ENCODE results near the gene DNAH6.
A peak's percentile ranks its signal among the peaks of the same experiment; 100 is the strongest.

Gene DNAH6

GRCh38 chr2:84846041-84846663 lies 329.9 kb downstream of the DNAH6 start:
- H3K36me3 ChIP-seq (ENCODE audit: insufficient read depth, low read length): no peaks in the 10 kb centered on the region
- H3K4me3 ChIP-seq (ENCODE audit: low read depth in 1 of 2, low read length in 2 of 2): no peak overlapping the region
- peak overlapping the region; percentile 11; the same call in 1 of the 2 replicates for H3K4me2 ChIP-seq (ENCODE audit: insufficient read depth, low read length)
- no peaks in the 10 kb centered on the region for H4K20me1 ChIP-seq (ENCODE audit: insufficient read depth, low read length)
- no peaks in the 10 kb centered on the region for H3K79me2 ChIP-seq (ENCODE audit: insufficient read depth, low read length)
- ATAC-seq (ENCODE audit: insufficient read depth, low read depth) (peak; percentile 93), DNase-seq (peak; percentile 55)
- H3K9me3 ChIP-seq (ENCODE audit: insufficient read depth, low read length, severe bottlenecking): no peaks in the 10 kb centered on the region
- H3K27ac ChIP-seq (ENCODE audit: low read length): no peak overlapping the region
- H3K27me3 ChIP-seq (ENCODE audit: insufficient read depth, low read length, poor library complexity): no peaks in the 10 kb centered on the region
- no peak overlapping the region for H3K9ac ChIP-seq (ENCODE audit: low read depth, low read length)
- no peak overlapping the region for H2AFZ ChIP-seq (ENCODE audit: low read depth, low read length)
- TF ChIP-seq CTCF (IDR thresholded peaks at IDR 0.05; ENCODE audit: borderline replicate concordance, extremely low read depth, low read length, poor library complexity, severe bottlenecking): no peak
- TF ChIP-seq EZH2 (IDR thresholded peaks at IDR 0.05; ENCODE audit: borderline replicate concordance, low read depth, low read length, severe bottlenecking): no peak
- peaks cover 17% of the 10 kb centered on the region for H3K4me1 ChIP-seq (ENCODE audit: insufficient read depth, low read length)

GRCh38 chr2:84846741-84847142 lies 330.4 kb downstream of the DNAH6 start:
- TF ChIP-seq EZH2 (IDR thresholded peaks at IDR 0.05; ENCODE audit: borderline replicate concordance, low read depth, low read length, severe bottlenecking): no peak
- TF ChIP-seq CTCF (IDR thresholded peaks at IDR 0.05; ENCODE audit: borderline replicate concordance, extremely low read depth, low read length, poor library complexity, severe bottlenecking): no peak
- Histone ChIP-seq H2AFZ (ENCODE audit: low read depth, low read length) (no peak overlapping the region), H3K27me3 (ENCODE audit: insufficient read depth, low read length, poor library complexity) (no peaks in the 10 kb centered on the region), H3K9me3 (ENCODE audit: insufficient read depth, low read length, severe bottlenecking) (no peaks in the 10 kb centered on the region), H3K4me3 (ENCODE audit: low read depth in 1 of 2, low read length in 2 of 2) (no peak overlapping the region), H3K4me1 (ENCODE audit: insufficient read depth, low read length) (peaks cover 17% of the 10 kb centered on the region), H3K27ac (ENCODE audit: low read length) (no peak overlapping the region), H3K9ac (ENCODE audit: low read depth, low read length) (no peak overlapping the region), H3K79me2 (ENCODE audit: insufficient read depth, low read length) (no peaks in the 10 kb centered on the region), H3K4me2 (ENCODE audit: insufficient read depth, low read length) (peak overlapping the region; percentile 11; the same call in 1 of the 2 replicates), H3K36me3 (ENCODE audit: insufficient read depth, low read length) (no peaks in the 10 kb centered on the region), H4K20me1 (ENCODE audit: insufficient read depth, low read length) (no peaks in the 10 kb centered on the region)
- ATAC-seq (ENCODE audit: insufficient read depth, low read depth): no peak
- no peak for DNase-seq

- H3K27ac ChIP-seq (ENCODE audit: low read length): no peak overlapping the region
These were observed 331.2 kb downstream of the DNAH6 start for GRCh38 chr2:84847326-84848050.

More at GRCh38 chr2:84847326-84848050, 331.2 kb downstream of the DNAH6 start:
- Histone ChIP-seq H3K36me3 (ENCODE audit: insufficient read depth, low read length) (no peaks in the 10 kb centered on the region), H3K9me3 (ENCODE audit: insufficient read depth, low read length, severe bottlenecking) (no peaks in the 10 kb centered on the region), H3K4me2 (ENCODE audit: insufficient read depth, low read length) (no peak overlapping the region), H3K4me3 (ENCODE audit: low read depth in 1 of 2, low read length in 2 of 2) (no peak overlapping the region), H3K4me1 (ENCODE audit: insufficient read depth, low read length) (peaks cover 17% of the 10 kb centered on the region), H2AFZ (ENCODE audit: low read depth, low read length) (no peak overlapping the region), H3K27me3 (ENCODE audit: insufficient read depth, low read length, poor library complexity) (no peaks in the 10 kb centered on the region), H4K20me1 (ENCODE audit: insufficient read depth, low read length) (no peaks in the 10 kb centered on the region), H3K79me2 (ENCODE audit: insufficient read depth, low read length) (no peaks in the 10 kb centered on the region), H3K9ac (ENCODE audit: low read depth, low read length) (no peak overlapping the region)
- DNase-seq (no peak), ATAC-seq (ENCODE audit: insufficient read depth, low read depth) (no peak)
- TF ChIP-seq CTCF (IDR thresholded peaks at IDR 0.05; ENCODE audit: borderline replicate concordance, extremely low read depth, low read length, poor library complexity, severe bottlenecking): no peak

Data from DND-41 (cell line).